Stimulated activated effector memory CD8-positive, alpha-beta T cell treated with anti-CD3 and anti-CD28 coated beads, Interleukin-12 subunit alpha, Interleukin-12 subunit beta, amount 100 ng/mL, for 72 hours (primary cell): ENCODE data around the gene CTSE.
"Not testable (repeated sequence)": the region's sequence is repeated elsewhere in the genome, so short reads cannot be mapped to it uniquely, and the experiment has no call there.

Source experiments
- ATAC-seq: fragments of 150-1000 bp; cut with Tn5 transposase; 2 replicates; pipeline ENCODE4 v1.10.0; 2021
- DNase-seq, 2 donors: peaks; one replicate each; pipeline ENCODE4 v3.0.0; 2021 to 2022; ENCODE audit warnings: low spot score in 2 of 2
- H3K27ac Mint-ChIP-seq: one replicate; pipeline ENCODE4 v1.8.0; 2022; ENCODE audit warnings: mild to moderate bottlenecking, mixed read lengths
- H3K36me3 Mint-ChIP-seq: one replicate; pipeline ENCODE4 v1.8.0; 2022; ENCODE audit warnings: mild to moderate bottlenecking, mixed read lengths
- H3K4me1 Mint-ChIP-seq: one replicate; pipeline ENCODE4 v1.8.0; 2022; ENCODE audit warnings: mixed read lengths
- H3K4me3 Mint-ChIP-seq: one replicate; pipeline ENCODE4 v1.8.0; 2022; ENCODE audit warnings: mild to moderate bottlenecking, mixed read lengths
- H3K9me3 Mint-ChIP-seq: one replicate; pipeline ENCODE4 v1.8.0; 2022; ENCODE audit warnings: mixed read lengths

CTSE gene

GRCh38 chr1:206023695-206024094 is at the start of gene CTSE:
Gene CTSE (minus strand): TSS chr1:206023895. CDS start chr1:206023791, 104 bp downstream.
- no peak for ATAC-seq
- Mint-ChIP-seq H3K4me1 (peaks cover 7% of the 10 kb centered on the region), H3K4me3 (no peak within 1 kb of the TSS), H3K36me3 (no peaks in the 10 kb centered on the region), H3K27ac (no peak within 1 kb of the TSS), H3K9me3 (no peaks in the 10 kb centered on the region)
- DNase-seq = no peak

DNA sequence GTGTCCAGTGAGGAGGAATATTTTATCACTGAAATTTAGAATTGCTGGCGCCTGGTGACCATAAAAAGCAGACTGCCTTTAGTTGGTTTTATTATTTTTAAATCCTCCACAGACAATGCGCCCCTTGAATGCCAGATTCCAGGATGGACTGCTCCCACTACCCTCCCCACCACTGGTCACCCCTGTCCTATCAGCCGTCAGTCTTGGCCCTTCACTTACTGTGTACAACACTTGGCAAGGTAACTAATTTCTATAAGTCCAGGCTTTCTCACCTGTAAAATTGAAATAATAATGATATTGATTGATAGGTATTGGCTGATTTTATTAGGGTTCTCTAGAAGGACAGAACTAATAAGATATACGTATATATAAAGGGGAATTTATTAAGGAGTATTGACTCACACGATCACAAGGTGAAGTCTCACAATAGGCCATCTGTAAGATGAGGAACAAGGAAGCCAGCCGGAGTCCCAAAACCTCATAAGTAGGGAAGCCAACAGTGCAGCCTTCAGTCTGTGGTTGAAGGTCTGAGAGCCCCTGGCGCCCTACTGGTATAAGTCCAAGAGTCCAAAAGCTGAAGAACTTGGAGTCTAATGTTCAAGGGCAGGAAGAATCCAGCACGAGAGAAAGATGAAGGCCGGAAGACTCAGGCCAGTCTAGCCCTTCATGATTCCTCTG is 47.1 kb upstream of the CTSE start:
- H3K36me3 Mint-ChIP-seq = no peaks in the 10 kb centered on the region
- no peaks in the 10 kb centered on the region for H3K9me3 Mint-ChIP-seq
- H3K4me1 Mint-ChIP-seq = no peaks in the 10 kb centered on the region
- no peak for ATAC-seq
- no peak overlapping the region for H3K27ac Mint-ChIP-seq
- no peak for DNase-seq
- no peak overlapping the region for H3K4me3 Mint-ChIP-seq

DNA sequence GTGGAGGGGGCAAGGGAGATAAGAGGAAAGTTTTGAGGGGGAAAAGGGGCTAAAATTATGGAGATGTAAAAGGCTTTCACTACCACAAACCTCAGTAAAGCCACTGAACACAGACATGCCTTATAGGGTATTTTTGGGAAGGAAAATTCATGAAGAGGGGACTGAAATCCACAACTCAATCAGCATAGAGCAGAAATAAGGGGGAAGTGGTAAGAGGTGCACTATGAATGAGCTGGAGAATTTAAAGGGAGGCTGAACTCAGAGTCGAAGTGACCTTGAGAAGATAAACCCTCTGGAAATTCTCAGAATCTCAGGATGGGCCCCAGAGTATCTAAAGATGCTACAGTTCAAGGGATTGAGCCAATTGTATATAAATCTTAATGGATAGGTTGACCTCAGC is 44.6 kb upstream of the CTSE start:
- no peaks in the 10 kb centered on the region for H3K36me3 Mint-ChIP-seq
- H3K27ac Mint-ChIP-seq = no peak overlapping the region
- no peaks in the 10 kb centered on the region for H3K9me3 Mint-ChIP-seq
- no peak for DNase-seq
- H3K4me3 Mint-ChIP-seq = no peak overlapping the region
- no peak for ATAC-seq
- H3K4me1 Mint-ChIP-seq = no peaks in the 10 kb centered on the region

GRCh38 chr1:206067486-206068227 is 44.0 kb upstream of the CTSE start:
- H3K9me3 Mint-ChIP-seq = no peaks in the 10 kb centered on the region
- no peaks in the 10 kb centered on the region for H3K4me1 Mint-ChIP-seq
- no peak overlapping the region for H3K27ac Mint-ChIP-seq
- no peak overlapping the region for H3K4me3 Mint-ChIP-seq
- no peaks in the 10 kb centered on the region for H3K36me3 Mint-ChIP-seq
- DNase-seq (no peak), ATAC-seq (no peak)

- no peaks in the 10 kb centered on the region for H3K9me3 Mint-ChIP-seq
Observed at GRCh38 chr1:206066479-206067171, 42.9 kb upstream of the CTSE start.

DNA sequence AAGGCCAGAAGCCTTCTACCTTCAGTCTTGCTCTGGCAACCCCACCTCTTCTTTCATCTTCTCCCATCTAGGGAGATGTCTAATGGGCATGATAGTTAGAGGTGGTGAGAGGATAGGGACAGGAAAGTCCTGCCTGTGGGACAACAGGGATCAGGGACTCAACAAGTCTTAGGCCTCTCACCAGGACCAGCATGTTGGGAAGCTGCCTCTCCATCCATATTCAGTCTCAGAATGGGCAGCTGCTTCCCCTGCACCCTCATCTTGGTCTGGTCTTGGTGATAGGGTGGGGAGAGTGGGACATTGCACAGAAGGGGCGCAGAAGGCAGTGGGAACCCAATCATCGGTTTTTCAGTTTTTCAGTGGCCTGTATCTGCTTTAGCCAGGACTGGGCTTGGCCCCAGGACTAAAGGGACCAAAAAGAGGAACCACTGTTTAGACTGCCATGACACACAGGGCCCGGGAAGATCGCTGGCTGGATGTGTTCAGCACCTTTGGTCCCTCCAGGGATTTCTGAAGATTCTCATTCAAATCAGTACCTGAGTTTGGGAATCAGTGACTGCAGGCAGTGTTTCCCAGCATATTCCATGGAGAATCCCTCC is 42.0 kb upstream of the CTSE start:
- no peak overlapping the region for H3K27ac Mint-ChIP-seq
- no peaks in the 10 kb centered on the region for H3K36me3 Mint-ChIP-seq
- no peaks in the 10 kb centered on the region for H3K4me1 Mint-ChIP-seq
- ATAC-seq (no peak), DNase-seq (no peak)
- H3K9me3 Mint-ChIP-seq = no peaks in the 10 kb centered on the region
- H3K4me3 Mint-ChIP-seq = no peak overlapping the region

More at GRCh38 chr1:206066479-206067171, 42.9 kb upstream of the CTSE start:
- no peaks in the 10 kb centered on the region for H3K4me1 Mint-ChIP-seq
- no peak overlapping the region for H3K27ac Mint-ChIP-seq
- no peak overlapping the region for H3K4me3 Mint-ChIP-seq
- no peaks in the 10 kb centered on the region for H3K36me3 Mint-ChIP-seq
- DNase-seq = no peak
- peak; percentile 75 for ATAC-seq

DNA sequence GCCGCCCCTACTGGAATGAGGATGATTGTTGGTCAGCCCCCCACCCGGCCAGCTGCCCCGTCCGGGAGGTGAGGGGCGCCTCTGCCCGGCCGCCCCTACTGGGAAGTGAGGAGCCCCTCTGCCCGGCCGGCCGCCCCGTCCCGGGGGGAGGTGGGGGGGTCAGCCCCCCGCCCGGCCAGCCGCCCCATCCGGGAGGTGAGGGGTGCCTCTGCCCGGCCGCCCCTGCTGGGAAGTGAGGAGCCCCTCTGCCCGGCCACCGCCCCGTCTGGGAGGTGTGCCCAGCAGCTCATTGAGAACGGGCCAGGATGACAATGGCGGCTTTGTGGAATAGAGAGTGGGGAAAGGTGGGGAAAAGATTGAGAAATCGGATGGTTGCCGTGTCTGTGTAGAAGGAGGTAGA is 40.8 kb upstream of the CTSE start:
- not testable (repeated sequence) for H3K27ac Mint-ChIP-seq, DNase-seq, H3K9me3 Mint-ChIP-seq, H3K4me1 Mint-ChIP-seq, H3K4me3 Mint-ChIP-seq, H3K36me3 Mint-ChIP-seq, ATAC-seq

DNA sequence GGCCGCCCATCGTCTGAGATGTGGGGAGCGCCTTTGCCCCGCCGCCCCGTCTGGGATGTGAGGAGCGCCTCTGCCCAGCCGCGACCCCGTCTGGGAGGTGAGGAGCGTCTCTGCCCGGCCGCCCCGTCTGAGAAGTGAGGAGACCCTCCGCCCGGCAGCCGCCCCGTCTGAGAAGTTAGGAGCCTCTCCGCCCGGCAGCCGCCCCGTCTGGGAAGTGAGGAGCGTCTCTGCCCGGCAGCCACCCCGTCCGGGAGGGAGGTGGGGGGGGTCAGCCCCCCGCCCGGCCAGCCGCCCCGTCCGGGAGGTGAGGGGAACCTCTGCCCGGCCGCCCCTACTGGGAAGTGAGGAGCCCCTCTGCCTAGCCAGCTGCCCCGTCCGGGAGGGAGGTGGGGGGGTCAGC is 40.3 kb upstream of the CTSE start:
- not testable (repeated sequence) for H3K4me1 Mint-ChIP-seq, H3K9me3 Mint-ChIP-seq, H3K36me3 Mint-ChIP-seq, H3K4me3 Mint-ChIP-seq, ATAC-seq, H3K27ac Mint-ChIP-seq, DNase-seq

DNA sequence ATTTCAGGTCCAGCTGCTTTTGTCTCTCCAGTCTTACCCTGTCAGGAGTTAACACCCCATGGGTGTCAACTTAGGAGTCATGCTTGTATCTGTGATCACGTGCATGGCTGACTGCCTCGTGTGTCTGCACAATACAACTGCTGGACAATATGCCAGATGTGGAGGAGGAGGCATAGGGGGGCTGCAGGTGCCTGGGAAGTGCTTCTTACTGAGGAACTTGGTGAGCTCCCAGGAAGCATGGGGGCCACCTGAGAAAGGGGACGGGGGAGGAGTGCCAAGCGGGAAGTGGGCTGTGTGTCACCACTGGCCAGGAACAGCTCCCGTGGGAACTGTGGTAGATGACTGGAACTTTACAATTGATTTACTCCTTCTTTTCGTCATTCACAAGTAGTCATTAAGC is 38.8 kb upstream of the CTSE start:
- Mint-ChIP-seq H3K9me3 (no peaks in the 10 kb centered on the region), H3K4me1 (no peaks in the 10 kb centered on the region), H3K27ac (no peak overlapping the region), H3K36me3 (no peaks in the 10 kb centered on the region), H3K4me3 (no peak overlapping the region)
- DNase-seq (no peak), ATAC-seq (no peak)

DNA sequence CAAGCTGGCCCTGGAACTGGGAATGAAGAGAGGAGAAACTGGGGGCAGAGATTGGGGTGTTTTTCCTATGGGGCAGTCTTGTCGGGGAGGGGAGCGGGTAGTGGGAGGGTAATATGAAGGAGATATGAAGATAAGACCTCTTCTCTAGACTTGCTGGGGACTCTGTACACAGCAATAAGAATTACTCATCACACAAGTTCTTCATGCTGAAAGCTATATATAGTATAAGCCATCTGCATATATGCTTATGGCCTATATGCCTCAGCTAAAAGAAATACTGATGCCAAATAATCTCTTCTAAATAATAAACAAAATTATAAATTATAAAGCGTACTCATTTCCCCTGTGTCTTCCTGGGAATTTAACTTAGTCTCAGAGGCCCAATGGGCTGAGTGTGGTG is 37.1 kb upstream of the CTSE start:
- no peaks in the 10 kb centered on the region for H3K9me3 Mint-ChIP-seq
- ATAC-seq = no peak
- peak overlapping the region; percentile 17 for H3K27ac Mint-ChIP-seq
- H3K36me3 Mint-ChIP-seq = no peaks in the 10 kb centered on the region
- no peak overlapping the region for H3K4me3 Mint-ChIP-seq
- H3K4me1 Mint-ChIP-seq = no peaks in the 10 kb centered on the region
- DNase-seq = no peak

- Mint-ChIP-seq H3K9me3 (no peaks in the 10 kb centered on the region), H3K4me1 (no peaks in the 10 kb centered on the region), H3K36me3 (no peaks in the 10 kb centered on the region), H3K4me3 (no peak overlapping the region), H3K27ac (no peak overlapping the region)
- no peak for DNase-seq
- no peak for ATAC-seq
Observed at GRCh38 chr1:206059355-206059915, 35.7 kb upstream of the CTSE start.

DNA sequence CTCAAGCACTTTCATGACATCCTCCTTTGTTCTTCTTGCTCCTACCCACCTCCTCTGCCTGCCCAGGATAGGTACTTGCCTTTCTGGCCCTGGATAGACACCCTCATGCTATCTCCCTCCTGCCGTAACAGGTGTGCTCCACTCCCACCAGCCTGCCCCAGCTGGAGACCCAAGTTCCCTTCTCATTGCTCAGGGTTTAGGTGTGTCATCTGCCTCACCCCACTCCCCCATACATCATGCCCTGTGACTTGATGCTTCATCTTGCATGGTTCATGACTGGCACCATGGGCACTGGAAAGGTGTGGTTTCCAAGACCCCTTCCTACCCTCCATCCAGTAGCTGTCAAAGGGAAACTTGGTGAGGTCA is 35.2 kb upstream of the CTSE start:
- no peak overlapping the region for H3K4me3 Mint-ChIP-seq
- ATAC-seq = peak; percentile 28
- H3K9me3 Mint-ChIP-seq = no peaks in the 10 kb centered on the region
- H3K4me1 Mint-ChIP-seq = no peaks in the 10 kb centered on the region
- no peak overlapping the region for H3K27ac Mint-ChIP-seq
- DNase-seq = no peak
- H3K36me3 Mint-ChIP-seq = no peaks in the 10 kb centered on the region

DNA sequence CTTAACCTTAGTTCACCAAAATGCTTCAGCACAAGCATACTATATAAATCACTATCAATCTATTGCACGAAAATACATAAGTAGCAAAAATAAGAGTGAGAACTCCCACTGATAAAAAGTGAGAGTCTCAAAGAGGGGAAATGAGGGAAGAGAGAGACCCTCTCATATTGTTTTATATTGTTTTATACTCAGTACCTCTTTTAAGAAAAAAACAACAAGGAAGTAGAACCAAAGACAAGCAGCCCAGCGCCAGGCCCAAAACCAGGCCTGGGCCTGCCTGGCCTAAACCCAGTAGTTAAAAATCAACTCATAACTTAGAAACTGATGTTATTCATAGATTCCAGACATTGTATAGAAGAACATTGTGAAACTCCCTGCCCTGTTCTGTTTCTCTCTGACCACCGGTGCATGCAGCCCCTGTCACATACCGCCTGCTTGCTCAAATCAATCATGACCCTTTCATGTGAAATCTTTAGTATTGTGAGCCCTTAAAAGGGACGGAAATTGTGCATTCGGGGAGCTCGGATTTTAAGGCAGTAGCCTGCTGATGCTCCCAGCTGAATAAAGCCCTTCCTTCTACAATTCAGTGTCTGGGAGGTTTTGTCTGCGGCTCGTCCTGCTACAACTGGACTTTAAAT is 34.7 kb upstream of the CTSE start:
- ATAC-seq, H3K27ac Mint-ChIP-seq, DNase-seq, H3K4me3 Mint-ChIP-seq, H3K36me3 Mint-ChIP-seq, H3K4me1 Mint-ChIP-seq, H3K9me3 Mint-ChIP-seq: not testable (repeated sequence)

DNA sequence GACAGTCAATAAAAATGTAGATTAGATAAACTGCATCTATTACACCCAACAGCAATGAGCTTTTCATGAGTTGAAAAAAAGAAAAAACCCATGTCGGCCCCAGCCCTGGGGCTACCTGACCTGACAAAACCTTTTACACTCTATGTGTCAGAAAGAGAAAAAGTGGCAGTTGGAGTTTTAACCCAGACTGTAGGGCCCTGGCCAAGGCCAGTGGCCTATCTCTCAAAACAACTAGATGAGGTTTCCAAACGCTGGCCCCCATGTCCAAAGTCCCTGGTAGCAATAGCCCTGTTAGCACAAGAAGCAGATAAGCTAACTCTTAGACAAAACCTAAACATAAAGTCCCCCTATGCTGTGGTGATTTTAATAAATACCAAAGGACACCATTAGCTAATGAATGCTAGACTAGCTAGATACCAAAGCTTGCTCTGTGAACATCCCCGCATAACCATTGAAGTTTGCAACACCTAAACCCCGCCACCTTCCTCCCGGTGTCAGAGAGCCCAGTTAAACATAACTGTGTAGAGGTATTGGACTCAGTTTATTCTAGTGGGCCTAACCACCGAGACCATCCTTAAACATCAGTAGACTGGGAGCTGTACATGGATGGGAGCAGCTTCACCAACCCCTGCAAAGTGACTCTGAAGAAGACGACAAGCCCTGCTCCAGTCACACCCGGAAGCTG is 32.1 kb upstream of the CTSE start:
- not testable (repeated sequence) for H3K27ac Mint-ChIP-seq, ATAC-seq
- H3K4me1 Mint-ChIP-seq = peaks cover 14% of the 10 kb centered on the region

More for the DNA sequence above, 32.1 kb upstream of the CTSE start:
- not testable (repeated sequence) for H3K36me3 Mint-ChIP-seq, H3K4me3 Mint-ChIP-seq, DNase-seq, H3K9me3 Mint-ChIP-seq
